IPS-NIHi11 (cell line): ENCODE data around the gene XPO4.

Experiments
- DNase-seq: peaks from one replicate; pipeline ENCODE4 v3.0.0; 2012; ENCODE audit warnings: mixed read lengths, low spot score

XPO4 gene

GRCh38 chr13:20728579-20729311 lies 173.8 kb downstream of the XPO4 start:
- no peak for DNase-seq

DNA sequence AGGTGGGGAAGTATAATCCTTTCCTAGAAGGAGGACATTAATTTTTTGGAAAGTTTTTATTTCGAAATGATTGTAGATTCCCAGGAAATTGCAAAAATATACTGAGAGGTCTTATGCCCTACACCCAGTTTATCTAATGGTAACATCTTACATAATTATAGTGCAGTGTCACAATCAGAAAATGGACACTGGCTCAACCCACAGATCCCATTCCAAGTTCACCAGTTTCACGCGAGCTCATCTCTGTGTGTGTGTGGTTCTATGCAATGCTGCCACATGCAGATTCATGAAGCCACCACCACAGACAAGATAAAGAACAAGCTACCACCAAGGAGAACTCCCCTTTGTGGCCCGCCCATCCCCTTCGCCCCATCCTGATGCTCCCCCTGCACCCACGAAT lies 174.7 kb downstream of the XPO4 start:
- DNase-seq = no peak
